ENCODE data around the gene FOCAD.

Gene FOCAD

GRCh38 chr9:20962536-20963225, 278.6 kb downstream of the FOCAD start:
- TF ChIP-seq, protein P1, sequence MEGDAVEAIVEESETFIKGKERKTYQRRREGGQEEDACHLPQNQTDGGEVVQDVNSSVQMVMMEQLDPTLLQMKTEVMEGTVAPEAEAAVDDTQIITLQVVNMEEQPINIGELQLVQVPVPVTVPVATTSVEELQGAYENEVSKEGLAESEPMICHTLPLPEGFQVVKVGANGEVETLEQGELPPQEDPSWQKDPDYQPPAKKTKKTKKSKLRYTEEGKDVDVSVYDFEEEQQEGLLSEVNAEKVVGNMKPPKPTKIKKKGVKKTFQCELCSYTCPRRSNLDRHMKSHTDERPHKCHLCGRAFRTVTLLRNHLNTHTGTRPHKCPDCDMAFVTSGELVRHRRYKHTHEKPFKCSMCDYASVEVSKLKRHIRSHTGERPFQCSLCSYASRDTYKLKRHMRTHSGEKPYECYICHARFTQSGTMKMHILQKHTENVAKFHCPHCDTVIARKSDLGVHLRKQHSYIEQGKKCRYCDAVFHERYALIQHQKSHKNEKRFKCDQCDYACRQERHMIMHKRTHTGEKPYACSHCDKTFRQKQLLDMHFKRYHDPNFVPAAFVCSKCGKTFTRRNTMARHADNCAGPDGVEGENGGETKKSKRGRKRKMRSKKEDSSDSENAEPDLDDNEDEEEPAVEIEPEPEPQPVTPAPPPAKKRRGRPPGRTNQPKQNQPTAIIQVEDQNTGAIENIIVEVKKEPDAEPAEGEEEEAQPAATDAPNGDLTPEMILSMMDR (IDR thresholded peaks at IDR 0.05) = no peak

GRCh38 chr9:20972684-20973083, 288.6 kb downstream of the FOCAD start:
- TF ChIP-seq, protein P1 (IDR thresholded peaks at IDR 0.05) = no peak

- TF ChIP-seq, protein P1 (IDR thresholded peaks at IDR 0.05) = no peak
Measured at GRCh38 chr9:20978249-20978648, 294.2 kb downstream of the FOCAD start.

GRCh38 chr9:20980832-20981455, 296.9 kb downstream of the FOCAD start:
- TF ChIP-seq, protein P1 (IDR thresholded peaks at IDR 0.05) = no peak

DNA sequence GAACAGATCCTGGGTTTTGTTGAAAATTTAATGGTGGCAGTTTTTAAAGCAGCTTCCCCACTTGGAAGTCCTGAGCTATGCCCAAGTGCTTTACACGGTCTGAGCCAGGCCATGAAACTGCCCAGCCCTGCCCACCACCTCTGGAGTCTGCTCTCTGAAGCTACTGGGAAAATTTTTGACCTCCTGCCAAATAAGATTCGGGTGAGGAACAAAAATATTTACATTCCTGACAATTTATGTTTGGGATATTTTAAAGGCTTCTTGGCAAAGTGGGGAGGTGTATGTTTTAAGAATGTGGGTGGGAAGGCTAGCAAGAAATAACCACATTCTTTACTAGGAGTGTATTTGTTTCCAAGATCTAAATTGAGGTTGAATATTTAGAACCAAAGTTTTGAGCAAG, 297.4 kb downstream of the FOCAD start:
- TF ChIP-seq, protein P1 (IDR thresholded peaks at IDR 0.05) = no peak

DNA sequence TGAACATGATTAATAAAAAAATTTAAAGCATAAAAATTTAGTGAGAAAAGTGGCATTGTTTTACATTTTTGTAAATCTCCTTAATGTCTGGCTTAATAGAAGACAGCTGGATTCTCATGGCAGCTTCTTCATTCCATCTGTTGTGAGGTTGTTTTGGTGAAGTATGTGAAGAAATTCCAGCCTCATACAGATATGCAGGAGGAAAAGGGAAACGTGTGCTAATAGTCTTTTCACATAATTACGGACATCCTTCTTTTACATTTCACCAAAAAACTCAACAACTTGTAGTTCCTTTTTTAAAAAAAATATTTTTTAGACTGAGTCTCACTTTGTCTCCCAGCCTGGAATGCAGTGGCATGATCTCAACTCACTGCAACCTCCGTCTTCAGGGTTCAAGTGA, 300.4 kb downstream of the FOCAD start:
- TF ChIP-seq, protein P1 (IDR thresholded peaks at IDR 0.05) = no peak

GRCh38 chr9:20985851-20986600, 302.0 kb downstream of the FOCAD start:
- TF ChIP-seq, protein P1 (IDR thresholded peaks at IDR 0.05) = no peak

Measured in LNCAP (cell line).